GM18507 (cell line): ENCODE data around the gene TGFB3.

Experiments used
- DNase-seq: peaks from one replicate; pipeline ENCODE4 v3.0.0; 2011; ENCODE audit warnings: low read depth; ENCODE audit not compliant: insufficient read length; ENCODE audit errors: extremely low spot score
- FAIRE-seq: peaks from 2 replicates; lab custom pipeline; 2011; peaks lifted over from hg19 to GRCh38; lab: Jason Lieb, UNC

The TGFB3 gene

GRCh38 chr14:75989134-75989533 is 7.3 kb upstream of the TGFB3 start:
- FAIRE-seq (no peak), DNase-seq (no peak)

DNA sequence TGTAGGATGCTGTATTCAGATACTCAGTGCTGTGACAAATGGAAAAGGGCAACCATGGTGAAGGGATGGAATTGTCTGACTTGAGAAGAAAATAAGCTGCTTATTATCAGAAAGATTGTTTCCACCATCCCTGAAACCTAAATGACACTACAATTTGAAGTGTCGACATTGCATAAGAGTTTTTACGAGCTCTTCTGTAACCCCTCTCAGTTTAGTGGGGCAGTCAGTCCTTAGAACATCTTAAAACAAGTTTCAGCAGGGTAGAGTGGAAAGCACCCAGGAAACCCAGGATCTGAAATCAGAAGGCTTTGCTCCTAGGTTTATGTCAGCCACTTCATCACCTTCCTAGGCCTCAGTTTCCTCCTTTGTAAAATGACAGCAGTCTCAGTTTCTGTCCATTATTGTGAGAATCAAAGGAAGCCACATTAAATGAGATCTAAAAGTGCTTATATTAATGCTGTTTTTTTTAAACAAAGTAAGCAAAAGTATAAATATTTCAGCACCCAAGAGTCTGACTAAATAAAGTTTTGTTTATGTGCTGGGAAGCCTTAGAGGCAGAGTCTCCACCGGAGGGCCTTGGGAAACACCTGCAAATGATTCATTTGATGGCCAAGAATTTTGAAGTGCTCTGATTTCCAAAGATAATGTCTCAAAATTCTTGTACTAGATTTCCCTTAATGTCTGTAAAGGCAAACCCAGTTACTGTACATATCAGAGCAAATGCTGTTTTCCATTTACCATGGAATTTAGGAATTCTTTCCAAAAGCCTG is 5.6 kb upstream of the TGFB3 start:
- DNase-seq = no peak
- FAIRE-seq = no peak

DNA sequence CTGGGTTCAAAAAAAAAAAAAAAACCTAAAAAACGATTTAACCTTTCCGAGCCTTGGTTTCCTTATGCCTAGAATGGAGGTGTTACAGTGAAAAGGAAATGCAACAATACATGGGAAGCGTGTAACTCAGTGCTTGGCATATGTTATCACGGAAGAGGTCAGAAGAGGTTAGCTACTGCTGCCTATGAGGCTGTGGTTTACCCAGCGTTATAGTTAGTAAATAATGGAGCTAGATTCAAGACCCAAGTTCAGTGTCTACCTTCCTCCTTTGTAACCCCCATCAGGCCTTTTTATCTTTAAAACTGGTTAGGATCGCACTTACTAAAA is 4.6 kb upstream of the TGFB3 start:
- DNase-seq (no peak), FAIRE-seq (no peak)

DNA sequence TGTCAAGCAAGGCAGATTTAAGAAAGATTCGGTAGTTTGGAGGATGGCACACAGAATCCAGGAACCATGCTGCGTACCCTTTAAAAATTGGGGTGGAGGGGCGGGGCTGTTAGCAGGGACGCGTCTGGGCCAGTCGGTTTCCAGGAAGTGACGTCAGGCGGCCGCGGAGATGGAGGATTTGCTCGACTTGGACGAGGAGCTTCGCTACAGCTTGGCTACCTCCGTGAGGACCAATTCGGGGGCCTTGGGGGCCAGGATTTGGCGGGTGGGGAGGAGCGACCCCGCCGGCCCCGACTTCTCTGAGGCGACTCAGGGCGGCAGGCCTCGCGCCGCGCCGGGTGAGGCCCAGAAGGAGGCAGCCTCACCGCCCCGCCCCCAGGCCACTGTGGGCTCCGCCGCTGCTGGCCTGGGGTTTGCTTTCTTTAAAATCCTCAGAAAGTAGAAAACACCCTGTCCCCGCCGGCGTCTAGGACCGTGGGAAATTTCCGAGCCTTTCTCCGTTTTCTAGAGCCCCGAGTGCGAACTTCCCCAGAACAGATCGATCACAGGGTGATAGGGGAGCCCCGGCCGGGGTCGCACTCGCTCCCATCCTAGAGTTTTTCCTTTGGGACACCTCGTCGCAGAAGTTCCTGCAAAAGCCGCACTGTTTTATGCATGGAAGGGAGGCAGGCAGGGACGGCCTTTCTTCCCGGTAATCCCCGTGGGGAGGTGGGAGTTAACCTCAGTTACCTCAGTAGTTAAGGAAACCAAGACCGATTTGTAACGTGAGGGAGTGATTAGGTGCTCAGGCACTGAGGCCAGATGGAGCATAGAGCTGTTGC is 4.0 kb upstream of the TGFB3 start, which contains the start of gene IFT43:
TSS of gene IFT43 (plus strand) at position 146 of the 821 bp plus-strand sequence. CDS start at position 170, 24 bp downstream.
- FAIRE-seq (peak; percentile 79), DNase-seq (peak; percentile 77)

DNA sequence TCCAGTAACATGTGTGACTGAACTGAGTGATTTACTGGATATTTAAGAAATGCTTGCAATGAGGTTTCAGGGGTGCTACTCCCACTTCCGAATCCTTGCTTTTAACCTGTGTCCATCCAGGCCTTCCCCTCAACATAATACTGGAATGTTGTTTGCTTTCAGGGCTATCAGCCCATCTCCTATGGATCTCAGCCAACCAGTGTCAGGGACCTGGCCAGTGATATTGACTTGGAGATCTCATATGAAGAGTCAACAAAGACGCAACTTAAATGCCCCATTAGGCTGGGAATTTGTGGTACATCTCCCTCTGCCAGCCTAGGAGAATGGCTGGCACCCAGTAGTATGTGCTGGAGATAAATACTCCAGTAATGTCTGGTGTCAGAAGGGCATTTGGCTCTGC is 2.9 kb upstream of the TGFB3 start:
- DNase-seq (no peak), FAIRE-seq (no peak)

DNA sequence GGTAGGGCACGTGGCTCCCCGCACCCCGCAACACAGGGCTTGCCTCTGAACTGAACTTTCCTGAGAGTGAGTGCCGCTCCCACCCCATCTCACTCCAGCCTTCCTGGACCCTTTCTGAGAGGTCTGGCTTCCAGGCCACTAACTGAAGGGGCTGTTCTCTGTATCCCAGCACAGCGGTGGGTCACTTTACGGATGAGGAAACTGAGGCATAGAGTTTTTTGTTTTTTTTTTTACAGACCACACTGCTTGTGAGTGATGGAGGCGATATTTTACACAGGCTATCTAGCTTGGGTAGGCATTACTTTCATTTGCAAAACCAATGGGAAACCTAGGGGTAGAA is 1.2 kb upstream of the TGFB3 start:
- FAIRE-seq (no peak), DNase-seq (no peak)

DNA sequence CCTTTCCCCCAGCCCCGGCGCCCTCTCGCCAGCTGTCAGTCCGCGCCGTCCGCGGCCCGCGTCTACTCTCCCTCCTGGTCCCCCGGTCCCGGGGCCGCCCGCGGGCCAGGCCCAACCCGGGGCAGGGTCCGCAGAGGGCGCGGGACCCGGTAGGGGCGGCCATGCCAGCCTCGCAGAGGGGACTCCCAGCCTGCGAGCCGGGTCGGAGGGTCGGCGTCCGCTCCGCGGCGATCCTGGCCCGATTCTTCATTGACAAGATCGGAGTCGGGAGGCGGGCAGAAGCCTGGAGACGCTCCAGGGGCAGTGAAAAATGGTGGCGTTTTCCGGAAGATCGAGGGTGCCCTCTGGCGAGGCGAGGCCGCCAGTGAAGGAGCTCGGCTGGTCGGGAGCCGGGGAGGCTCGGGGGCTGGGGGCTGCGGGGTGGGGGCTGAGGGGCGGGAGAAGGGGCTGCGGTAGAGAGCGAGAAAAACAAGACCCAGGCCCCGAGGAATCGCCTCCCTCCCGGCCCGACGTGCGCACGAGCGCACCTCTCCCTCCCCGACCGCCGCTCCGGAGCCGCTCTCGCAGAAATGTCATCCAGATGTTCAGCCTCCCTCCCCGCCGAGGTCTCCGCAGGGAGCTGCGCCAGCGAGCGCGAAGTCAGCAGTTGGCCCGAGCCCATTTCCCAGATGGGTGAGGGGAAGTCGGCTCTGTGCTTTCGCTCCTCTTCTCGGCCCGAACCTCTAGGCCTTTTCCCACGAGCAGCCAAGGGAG is 647 bp upstream of the TGFB3 start:
- FAIRE-seq = peak; percentile 60
- peak; percentile 57 for DNase-seq

DNA sequence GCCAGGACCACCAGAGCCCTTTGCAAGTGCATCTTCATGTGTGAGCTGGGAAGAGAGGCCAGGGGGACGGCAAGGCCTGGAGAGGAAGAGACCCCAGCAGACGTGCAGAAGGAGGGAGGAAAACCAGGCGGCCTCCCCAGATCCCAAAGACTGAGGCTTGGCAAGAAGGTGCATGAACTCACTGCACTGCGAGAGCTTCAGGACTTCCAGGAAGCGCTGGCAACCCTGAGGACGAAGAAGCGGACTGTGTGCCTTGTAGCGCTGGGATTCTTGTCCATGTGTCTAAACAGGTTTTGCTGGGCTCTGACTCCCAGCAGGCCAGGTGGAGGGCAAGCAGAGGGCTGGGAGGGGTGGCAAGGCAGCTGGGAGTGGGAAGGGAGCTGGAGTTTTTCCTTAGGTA is 939 bp downstream of the TGFB3 start:
- no peak for FAIRE-seq
- no peak for DNase-seq

DNA sequence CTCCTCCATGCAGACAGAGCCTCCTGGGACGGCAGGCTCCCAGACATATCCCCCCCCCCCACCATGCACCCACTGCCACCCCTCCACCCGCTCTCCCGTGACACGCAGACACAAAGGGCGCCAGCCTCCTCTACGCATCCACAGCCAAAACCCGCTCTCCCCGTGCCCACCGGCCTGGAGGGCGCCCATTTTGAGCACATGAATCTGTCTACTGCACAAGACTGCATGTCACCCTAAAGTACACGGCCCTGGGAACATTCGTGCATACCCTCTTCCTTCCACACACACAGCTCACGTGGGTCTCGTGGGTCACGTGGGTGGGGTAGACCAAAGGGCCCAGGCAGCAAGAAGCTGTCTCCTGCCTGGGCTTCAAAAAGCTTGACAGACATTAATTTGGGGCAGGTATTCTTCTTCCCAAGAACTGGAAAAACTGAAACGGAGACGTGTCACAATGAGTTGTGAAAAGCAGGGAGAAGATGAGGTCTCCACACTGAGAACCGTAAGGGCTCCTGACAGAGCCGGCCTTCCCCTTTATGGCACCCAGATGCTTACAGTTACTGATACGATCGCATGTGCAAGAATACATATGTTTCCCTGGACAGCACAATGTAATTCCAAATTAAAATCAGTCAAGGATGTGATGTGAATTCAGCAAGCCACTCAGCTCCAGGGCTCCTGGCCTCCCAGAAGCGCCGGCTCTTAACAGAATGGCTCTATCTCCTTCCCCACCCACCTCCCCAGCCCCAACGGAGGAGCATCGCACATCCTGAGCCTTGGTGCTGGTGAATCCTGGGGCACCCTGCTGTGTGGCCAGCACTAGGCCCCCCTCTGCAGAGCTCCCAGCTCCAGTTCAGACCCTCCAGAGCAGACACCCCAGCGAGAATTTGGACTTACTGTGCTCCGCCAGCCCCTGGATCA is 1.9 kb downstream of the TGFB3 start:
- no peak for DNase-seq
- no peak for FAIRE-seq

- no peak for DNase-seq
- no peak for FAIRE-seq
Observed at GRCh38 chr14:75979071-75979571, 2.7 kb downstream of the TGFB3 start.

- FAIRE-seq = peak; percentile 53
- DNase-seq = no peak
Observed at GRCh38 chr14:75978249-75978731, 3.5 kb downstream of the TGFB3 start.

GRCh38 chr14:75977582-75977943 is 4.2 kb downstream of the TGFB3 start:
- DNase-seq (no peak), FAIRE-seq (no peak)

DNA sequence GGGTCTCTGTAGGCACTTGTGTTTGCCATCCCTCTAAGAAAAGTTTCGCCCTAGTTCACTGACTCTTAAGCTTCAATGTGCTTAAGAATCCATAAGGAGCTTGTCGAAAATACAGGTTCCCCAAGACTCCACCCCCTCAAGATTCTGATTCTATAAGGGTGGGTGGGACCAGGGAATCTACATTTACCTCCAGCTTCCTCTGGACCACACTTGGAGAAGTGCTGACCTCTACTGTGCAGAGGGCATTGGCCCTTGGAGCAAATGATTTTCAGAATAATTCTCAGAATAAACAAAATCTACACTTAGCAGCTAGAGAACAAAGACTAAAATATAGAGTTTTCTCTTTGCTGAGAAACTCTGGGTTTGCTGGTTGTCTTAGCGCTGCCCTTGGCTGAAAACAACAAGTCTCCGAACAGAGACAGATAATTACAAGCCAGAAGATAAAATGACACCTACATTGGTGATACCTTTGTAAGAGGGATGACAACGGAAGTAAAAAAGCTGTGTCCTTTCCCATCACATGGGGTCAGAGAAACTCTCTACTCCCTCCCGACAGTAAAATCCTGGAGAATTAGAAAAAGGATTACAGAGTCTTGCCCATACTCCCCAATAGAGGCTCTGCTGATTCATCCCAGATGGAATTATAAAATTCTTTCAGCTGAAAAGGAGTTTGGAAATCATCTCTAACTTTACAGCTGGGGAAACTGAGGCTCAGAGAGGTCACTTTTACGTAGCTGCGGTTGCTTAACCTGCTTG is 4.8 kb downstream of the TGFB3 start:
- DNase-seq (no peak), FAIRE-seq (no peak)

DNA sequence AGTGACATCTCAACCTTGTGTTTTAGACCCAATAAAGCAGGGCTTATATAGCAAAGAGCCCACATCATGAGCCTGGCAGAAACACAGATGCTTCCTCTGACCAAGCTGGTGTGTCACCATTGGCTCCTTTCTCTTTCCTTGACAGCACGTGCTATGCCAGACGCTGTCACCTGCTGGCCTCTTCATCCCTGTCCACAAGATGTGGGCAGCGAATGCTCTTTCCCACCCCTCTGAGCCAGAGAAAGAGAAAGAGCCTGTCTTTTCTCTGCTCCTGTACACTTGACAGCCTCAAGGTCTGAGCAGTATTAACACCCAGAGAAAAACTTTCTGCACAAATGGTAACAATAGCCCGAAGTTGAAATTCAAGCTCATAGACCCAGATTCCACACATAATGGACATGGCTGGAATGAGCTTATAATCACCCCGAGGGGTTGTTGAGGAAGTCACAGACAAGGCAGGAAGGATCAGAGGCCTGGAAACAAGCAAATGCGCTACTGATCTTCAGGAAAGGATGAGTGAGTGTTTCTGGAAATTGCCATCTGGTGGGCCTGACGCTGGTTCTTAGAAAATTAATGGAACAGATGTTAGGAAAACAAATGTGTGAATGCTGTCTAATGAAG is 8.9 kb downstream of the TGFB3 start:
- no peak for FAIRE-seq
- no peak for DNase-seq

- FAIRE-seq = no peak
- no peak for DNase-seq
Observed at GRCh38 chr14:75971509-75971908, 10.3 kb downstream of the TGFB3 start.

- no peak for FAIRE-seq
Observed at GRCh38 chr14:75970989-75971388, 10.8 kb downstream of the TGFB3 start.

DNA sequence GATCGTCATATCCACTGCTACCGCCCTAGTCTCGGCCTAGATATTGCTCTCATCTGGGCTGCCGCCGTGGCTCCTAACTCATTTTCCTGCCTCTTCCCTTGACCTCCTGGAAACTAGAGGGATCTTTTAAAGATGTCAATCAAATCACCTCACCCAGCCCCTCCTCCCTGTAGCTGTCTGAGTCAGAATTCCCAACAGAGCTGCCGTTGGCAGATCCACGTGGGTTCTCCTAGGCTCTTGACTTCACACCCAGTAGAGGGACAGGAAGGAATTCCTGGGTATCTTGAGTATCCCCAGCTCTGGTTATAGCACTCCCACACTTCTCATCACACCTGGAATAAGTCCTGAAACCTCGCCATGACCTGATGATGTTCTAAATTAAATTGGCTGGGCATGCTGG is 11.9 kb downstream of the TGFB3 start:
- no peak for DNase-seq
- FAIRE-seq = no peak

More at GRCh38 chr14:75970989-75971388, 10.8 kb downstream of the TGFB3 start:
- no peak for DNase-seq

DNA sequence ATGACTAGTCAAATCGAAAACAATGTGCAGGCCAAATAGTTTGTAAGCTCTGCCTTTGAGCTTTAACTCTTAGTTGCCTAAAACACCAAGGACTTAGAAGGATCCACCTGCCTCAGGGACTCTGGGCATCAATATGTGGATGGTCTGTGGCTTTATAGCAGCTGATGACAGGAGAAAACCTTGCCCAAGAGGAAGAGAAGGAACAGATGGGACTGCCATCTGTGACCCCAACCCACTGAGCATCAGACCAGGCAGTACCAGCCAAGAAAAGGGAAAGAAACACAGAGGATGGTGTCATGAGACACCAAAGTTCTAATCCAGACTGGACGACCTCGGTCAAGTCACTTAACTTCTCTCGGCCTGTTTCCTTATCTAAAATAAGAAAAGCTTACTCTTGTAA is 12.7 kb downstream of the TGFB3 start:
- FAIRE-seq = no peak
- DNase-seq = no peak
